DLD1 (cell line): Measurements from ENCODE around the gene C1QL1.

Experiments used
- in situ Hi-C: cut with HindIII; loops from 2 replicates; pipeline ENCODE4 v1.10.0; 2017; ENCODE audit warnings: low sequenced_read_pairs

C1QL1 gene

DNA sequence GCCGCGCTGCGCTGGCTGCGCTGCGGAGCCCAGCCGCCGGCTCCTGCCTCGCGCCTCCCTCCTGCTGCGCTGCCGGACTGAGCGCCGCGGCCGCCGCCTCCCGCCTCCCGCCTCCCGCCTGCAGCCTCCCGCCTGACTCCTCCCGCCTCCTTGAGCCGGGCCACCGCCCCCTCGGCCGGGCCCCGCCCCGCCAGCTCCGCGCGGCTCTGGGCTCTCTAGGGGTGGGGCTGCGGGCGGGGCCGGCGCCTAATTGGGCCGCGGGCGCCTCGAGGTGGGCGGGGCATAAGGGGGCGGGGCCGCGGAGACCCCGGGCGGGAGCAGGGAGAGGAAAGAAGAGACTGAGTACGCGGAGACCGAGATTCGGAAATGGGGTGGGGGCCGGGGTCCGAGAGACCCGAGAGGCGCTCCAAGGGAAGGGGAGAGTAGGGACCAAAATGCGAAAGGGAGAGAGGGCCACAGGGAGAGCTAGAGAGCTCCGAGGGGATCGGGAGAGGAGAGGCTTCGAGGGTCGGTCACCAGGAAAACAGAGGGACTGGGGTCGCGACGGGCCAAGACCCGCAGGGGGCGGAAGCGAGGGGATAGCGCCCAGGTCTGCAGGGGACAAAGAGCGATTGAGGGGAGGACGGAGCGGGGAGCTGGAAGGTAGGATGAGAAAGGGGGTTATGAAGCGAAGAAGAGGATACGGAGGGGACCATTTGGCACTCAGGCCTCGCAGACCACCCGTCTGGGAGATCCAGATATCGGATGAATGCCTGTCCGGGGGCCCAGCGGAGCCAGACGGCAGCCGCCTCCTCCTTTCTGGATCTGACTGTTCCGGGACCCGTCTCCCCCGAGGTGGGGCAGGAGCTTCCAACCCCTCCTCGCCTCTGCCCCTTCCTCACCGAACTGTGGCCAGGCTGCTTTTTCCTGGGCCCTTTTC, at the start of gene C1QL1:
Gene C1QL1, minus strand, starts transcription at position 79 of the 919 bp plus-strand sequence. CDS start 255 bp downstream, outside the sequence.
- in situ Hi-C loops: no loop called here

DNA sequence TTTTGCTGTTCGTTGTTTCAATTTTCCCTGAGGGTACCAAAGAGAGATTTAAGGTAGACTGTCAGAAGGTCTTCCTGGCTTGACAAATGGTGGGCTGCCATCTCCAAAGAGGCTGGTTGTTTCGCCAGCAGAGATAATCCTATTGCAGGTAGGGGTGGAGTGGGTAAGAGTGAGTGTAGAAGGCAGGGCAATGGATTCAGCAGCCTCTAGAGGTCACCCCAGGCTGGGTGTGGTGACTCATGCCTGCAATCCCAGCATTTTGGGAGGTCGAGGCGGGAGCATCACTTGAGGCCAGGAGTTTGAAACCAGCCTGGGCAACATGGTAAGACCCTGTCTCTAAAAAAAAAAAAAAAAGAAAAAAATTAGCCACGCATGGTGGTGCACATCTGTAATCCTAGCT, 48.7 kb upstream of the C1QL1 start:
- in situ Hi-C loops: no loop called here

DNA sequence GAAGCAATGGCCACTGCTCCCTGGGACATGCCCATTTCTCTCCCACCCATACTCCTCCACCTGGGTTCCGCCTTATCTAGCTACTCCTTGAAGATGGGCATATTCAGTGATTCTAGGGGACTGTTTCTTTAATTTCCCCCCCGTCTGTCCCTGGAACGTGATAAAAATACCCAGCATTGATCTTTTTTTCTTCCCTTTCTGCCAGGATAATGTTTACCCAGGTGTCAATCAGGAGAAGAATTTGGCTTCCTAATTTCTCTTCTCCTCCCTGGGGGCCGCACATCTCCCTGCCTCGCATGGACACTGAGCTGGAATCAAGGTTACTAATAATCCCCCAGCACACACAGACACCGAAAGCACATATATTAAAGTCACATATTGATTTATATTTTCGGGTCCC, 48.1 kb upstream of the C1QL1 start:
- in situ Hi-C loops: no loop called here

DNA sequence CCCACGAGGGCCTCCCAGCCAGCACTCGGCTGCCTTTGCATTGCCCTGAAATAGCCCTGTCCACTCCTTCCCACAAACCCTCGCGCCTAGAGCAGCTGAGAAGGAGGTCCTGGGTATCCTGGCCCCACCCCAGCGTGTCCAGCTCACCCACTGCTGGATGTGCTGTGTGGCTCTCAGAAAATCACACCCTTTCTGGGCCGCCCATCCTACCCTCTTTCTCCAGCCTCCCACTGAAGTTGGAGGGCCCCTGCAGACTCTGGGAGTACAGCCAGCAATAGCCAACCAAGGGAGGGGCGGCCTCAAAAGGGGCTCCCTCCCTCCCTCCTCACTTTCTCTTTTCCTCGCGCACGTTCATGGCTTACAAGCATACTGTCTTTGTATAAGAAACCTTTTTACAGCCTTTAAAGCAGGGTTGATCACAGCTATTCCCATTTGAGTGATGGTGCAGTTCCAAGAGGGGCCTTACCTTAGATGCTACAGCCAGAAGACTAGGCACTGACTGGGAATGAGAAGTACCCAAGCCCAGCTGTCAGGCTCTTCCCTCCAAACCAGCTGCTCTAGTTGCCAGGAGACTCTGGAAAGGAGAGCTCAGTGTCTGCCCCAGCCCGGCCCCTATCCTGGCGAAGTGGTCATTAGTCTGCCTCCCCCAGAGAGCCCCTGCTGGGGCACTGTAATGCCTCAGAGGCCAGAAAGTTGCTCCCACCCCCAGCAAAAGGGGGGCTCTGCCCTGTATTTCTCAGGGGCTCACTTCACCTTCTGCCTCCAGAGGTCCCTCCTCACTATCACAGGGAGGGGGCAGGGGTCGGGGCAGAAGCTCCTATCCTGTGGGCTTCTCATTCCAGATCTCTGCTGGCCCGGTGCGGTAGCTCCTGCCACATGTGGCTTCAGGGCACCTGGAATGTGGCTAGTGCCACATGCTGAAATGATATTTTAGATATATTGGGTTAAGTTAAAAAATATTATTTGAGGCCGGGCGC, 45.2 kb upstream of the C1QL1 start:
- in situ Hi-C loops: no loop called here

DNA sequence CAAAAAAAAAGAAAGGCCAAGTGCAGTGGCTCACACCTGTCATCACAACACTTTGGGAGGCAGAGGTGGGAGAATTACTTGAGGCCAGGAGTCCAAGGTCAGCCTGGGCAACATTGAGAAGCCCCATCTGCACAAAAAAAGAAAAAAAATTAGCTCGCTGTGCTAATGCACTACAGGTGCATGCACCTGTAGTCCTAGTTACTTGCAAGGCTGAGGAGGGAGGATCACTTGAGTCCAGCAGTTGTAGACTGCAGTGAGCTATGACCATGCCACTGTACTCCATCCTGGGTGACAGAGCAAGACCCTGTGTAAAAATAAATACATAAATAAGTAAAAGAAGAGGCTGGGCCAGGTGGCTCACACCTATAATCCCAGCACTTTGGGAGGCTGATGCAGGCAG, 43.7 kb upstream of the C1QL1 start:
- in situ Hi-C loops: no loop called here

DNA sequence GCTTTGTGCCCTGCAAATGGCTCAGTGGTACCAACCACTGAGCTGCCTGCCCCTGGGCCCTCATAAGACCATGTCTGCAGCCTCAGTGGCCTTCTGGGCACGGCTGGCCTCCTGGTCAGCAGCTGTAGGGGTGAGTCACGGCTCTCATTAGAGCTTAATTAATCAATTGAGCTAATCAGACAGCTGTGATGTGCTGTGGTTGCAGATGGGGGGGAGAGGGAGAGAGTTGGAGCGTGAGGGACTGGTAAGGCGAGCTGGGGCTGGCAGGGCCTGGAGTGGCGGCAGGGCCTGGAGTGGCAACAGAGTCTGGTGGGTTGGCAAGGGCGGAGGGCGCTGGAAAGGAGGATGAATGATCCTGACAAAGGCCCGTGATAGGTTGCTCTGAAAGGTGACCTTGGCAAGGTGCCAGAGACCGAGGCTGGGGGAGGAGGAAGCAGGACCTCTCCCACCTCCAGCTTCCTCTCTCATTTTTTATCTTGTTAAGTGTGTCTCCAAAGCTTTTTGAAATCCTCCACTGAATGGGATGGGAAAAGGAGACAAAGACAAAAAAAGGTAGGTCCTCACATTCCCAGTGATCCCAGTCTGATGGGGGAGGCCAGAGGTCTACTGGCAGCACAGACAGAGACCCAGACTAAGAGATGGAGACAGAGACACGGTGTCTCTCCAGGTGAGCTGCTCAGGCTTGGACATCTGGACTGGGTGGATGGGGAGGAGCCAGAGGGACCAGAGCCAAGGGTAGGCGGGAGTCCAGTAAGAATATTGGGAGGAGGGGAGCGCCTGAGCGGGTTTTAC, 41.8 kb upstream of the C1QL1 start:
- in situ Hi-C loops: no loop called here

DNA sequence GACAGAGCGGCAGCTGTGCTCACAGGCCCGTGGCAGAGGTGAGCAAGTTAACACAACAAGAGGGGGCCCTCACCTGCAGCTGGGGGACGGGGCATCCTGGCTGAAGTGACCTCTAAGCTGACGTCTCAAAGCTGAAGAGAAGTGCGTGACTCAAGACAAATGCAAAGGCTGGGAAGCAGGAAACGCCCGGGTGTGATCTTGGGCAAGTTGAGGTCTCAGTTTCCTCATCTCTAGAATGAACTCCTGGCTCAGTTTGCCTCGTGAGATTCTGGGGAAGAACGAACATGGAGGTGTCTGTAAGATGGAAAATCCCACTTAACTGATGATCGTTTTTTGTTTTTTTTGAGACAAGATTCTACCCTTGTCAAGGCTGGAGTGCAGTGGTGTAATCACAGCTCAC, 40.1 kb upstream of the C1QL1 start:
- in situ Hi-C loops: no loop called here

DNA sequence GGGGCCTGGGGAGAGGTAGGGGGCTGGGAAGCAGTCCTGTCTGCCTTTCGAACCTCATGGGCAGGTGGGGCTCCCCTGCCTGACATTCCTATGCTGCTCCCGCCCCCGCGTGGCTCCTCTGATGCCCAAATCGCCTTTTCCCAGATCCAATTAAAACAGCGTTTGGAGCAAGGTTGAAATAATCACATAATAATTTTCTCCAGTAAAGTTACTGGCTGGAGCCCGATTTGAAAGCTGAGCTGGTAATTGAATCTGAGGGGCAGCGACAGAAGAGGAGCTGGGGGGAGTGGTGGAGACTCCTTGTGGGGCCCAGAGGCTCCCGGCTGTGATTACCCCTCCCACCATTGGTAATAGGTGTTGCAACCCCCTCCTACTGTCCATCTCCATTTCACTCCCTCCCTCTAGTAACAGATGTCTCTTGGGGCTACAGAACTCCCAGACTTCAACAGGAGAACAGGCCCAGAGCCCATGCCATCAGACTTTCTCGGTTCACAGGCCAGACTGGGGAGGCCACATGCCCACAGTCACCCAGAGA, 38.9 kb upstream of the C1QL1 start:
- in situ Hi-C loops: no loop called here

DNA sequence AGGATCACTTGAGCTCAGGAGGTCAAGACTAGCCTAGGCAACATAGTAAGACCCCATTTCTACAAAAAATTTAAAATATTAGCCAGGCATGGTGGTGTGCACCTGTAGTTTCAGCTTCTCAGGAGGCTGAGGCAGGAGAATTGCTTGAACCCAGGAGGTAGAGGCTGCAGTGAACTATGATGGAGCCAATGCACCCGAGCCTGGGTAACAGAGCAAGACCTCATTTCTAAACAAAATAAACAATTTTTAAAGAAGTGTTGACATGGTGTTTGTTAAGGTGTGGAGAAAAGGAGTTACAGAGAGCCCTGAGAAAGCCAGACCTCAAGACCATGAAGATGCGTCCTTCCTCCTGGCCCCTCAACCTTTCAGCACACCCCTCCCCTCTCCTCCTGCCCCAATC, 37.6 kb upstream of the C1QL1 start:
- in situ Hi-C loops: no loop called here

DNA sequence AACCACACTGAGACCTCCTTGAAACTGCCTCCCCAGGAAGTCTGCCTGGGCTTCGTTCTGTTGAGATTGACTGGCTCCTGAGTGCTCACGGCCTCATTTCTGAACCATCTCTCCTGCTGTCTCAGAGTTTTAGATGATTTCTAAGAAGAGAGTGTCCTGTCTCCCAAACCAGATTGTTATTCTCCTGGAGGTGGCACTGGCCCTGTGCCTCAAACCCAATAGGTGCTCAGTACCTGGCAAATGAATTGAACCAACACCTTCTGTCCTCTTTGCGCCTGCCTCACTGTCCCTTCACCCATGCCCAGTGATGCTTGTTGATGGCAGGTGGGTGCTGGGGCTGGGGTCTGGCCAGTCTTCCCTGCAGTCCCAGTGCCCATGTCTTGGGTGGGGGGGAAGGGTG, 36.3 kb upstream of the C1QL1 start:
- in situ Hi-C loops: no loop called here

DNA sequence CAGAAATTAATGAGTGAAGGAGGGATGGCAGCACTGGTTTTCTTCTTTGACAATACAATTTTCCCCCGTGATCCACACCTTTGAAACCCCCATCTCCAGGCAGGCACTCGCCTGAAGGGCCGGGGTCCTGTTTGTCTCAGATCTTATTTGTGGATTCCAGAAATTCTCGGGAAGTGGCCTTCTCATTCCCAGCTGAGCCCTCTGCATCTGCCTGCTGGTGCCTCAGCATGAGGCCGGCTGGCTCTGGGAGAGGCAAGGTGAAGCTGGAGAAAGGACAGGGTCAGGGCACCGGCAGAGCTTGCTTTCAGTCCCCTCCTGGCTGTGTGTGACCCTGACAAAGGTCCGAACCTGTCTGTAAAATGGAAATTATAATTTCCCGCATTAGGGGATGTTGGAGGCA, 35.8 kb upstream of the C1QL1 start:
- in situ Hi-C loops: no loop called here

DNA sequence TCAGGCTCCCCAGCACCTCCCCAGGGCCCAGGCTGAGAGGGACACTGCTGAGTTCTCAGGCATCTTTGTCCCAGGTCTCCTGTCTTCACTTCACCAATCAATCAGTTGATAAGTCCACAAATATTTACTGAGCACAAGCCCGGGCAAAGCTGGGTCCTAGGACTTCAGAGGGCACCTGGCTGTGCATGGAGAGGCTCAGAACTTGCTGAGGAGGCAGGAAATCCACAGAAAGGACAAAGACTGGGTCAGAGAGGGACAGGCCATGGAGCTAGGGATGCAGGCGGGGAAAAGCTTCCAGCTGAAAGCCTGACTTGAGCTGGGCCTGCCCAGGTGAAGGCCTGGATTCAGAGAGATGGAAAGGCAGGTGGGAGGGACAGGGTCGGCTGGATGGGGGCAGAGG, 33.2 kb upstream of the C1QL1 start:
- in situ Hi-C loops: no loop called here

DNA sequence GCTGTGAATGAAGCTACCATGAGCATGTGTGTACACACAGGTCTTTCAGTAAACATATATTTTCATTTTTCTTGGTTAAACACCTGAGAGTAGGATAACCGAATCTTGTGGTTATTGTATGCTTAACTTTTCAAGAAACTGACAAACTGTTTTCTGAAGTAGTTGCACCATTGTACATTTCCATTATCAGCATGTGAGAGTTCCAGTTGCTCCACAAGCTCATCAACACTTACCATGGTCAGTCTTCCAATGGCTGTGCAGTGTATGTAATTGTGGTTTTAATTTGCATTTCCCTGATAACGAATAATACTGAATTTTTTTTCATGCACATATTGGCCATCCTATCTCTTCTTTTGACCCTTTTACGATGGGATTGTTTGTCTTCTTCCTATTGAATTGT, 31.3 kb upstream of the C1QL1 start:
- in situ Hi-C loops: no loop called here

DNA sequence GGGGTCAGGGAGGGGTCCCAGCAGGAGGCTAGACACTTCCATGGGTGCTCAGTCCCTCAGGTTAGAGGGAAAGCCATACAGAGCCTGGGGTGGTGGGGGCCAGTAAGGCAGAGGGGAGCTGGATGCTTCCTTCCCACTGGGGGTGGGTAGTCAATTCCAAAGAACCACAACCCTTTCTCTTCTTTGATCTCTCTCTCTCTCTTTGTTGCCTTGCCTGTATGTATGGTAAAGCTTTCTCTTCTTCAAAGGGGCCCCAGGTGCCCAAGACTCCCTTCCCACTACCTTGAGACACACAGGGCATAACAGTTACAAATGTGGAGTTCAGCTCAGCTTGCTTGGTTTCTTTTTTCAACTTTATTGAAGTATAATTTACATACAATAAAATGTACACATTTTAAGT, 30.5 kb upstream of the C1QL1 start:
- in situ Hi-C loops: no loop called here

DNA sequence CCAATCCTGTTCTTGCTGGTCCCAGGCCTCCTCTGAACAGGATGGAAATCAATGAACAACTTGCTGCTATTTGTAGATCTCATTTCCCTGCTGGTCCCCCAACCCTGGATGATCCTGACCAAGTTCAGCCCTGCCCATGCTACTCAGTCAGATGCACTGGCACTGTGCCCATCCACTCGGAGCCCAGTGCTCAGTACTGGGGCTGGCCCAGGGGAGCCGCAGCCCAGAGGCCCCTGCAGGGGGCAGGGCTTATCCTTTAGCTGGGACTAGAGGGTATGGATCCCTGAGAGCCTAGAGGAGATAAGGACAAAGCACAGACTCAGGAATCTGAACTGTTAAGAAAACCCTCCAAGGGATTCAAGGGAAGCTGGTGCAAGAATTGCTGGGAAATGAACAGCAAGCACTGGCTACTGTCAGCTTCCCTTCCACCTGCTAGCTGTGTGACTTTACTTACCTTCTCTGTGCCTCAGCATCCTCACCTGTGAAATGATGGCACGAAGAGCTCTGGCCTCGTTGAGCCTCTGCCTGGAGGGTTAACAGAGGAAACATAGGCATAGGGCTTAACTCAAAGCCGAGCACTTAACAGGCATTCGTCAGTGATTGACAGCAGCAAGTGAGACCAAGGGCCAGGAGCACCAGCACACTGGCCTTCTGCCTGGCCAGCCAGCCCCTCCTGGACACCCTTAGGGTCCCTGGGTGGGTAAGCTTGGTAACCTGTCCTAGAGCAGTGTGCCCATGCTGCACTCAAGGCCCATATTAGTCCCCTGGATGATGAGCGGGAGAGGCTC, 29.8 kb upstream of the C1QL1 start:
- in situ Hi-C loops: no loop called here

DNA sequence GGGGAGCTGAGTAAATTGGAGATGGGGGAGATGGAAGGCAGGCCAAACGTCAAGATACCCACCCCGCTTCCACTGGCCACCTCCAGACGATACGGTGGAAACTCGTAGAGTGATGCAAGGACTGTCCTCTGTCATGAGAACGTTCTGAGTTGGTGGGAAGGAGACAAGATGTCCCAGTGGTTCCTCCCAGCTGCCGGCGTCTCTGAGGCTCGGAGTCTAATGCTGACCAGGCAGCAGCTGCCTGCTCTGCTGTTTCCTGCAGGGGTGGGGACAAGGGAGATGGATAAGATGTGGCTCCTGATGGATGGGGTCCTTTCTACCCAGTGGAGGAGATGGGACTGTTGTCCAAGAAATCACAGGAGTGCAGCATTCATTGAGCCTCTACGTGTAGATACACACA, 28.2 kb upstream of the C1QL1 start:
- in situ Hi-C loops: no loop called here

DNA sequence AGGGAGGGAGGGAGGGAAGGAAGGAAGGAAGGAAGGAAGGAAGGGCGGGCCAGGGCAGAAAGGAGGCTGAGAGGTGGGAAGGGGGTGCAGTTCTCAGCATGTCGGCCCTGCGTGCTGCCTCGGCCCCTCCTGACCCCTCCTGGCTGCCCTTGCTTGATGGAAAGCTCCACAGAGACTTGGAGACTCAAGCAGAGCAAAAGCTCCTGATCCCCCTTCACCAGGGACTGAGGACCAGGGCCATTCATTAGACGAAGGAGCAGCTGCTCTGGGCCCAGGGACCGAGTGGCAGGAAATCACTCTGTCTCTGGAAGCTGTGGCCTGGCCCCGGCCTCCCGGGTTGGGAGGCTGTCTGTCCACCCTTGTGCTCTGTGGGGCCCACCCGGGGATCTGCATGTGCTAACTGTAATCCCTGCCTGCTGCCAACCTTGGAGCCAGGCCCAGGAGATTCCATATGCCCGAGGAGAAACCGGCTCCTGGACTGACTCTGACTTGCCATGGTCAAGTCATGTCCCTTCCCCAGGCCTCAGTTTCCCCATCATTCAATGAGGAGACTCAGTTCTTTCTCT, 27.4 kb upstream of the C1QL1 start:
- in situ Hi-C loops: no loop called here

DNA sequence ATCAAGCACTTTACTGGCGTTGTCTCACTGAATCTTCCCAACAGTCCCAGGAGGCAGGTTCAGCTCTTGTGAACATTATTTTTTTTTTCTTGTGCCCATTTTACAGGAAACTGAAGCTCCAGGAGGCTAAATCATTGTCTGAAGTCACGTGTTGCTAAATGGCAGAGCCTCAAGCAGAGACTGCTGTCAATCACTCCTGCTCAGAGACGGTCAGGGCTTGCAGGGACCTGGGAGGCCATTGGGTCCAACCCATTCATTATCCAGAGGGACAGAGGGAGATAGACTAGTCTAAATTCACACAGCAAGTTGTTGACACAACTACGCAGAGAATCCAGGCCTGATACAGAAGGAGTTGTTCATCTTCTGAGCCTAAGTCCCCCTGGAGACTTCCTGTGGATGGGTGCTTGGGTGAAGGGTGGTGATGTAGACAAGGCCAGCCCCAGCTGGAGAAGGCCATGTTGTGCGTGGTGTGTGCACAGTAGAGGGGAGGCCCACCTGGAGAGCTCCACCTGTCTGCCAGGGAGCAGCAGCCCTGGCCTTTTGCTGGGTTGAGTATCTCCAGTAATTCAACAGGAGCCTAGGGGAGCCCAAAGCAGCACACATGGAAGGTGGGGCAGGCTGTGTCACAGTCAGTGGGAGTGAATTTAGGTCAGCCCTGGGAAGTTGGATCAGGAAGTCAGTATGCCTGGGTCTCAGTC, 24.3 kb upstream of the C1QL1 start:
- in situ Hi-C loops: no loop called here

DNA sequence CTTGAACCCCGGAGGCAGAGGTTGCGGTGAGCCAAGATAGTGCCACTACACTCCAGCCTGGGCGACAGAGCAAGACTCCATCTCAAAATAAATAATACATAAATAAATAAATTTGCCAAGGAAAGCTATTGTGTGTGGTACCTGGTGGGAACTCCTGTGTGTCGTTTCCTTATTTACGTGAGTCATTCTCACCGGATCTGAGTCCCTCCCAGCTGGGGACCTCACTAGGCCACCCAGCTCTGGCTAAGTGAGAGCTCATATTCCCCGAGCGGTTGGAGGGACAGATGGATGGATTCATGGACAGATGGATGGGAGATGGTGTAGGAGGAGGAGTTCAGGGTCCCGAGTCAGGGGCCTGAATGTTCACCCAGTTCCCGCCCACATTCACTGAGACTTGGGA, 22.9 kb upstream of the C1QL1 start:
- in situ Hi-C loops: no loop called here
